Ishikawa (cell line): Measurements from ENCODE around the gene HYAL2.

Experiments
- CEBPB ChIP-seq: IDR thresholded peaks from 2 replicates; pipeline ENCODE4 v1.6.1; 2012
- CREB1 ChIP-seq: IDR thresholded peaks from 2 replicates; pipeline ENCODE4 v1.6.1; 2012; ENCODE audit warnings: low read depth
- EGR1 ChIP-seq: IDR thresholded peaks from 2 replicates; pipeline ENCODE4 v1.6.1; 2012
- EP300 ChIP-seq: IDR thresholded peaks from 2 replicates; pipeline ENCODE4 v1.6.1; 2012; ENCODE audit warnings: borderline replicate concordance
- FOXM1 ChIP-seq: IDR thresholded peaks from 2 replicates; pipeline ENCODE4 v1.6.1; 2012; ENCODE audit warnings: low read depth, borderline replicate concordance
- NFIC ChIP-seq: IDR thresholded peaks from 2 replicates; pipeline ENCODE4 v1.6.1; 2012
- RAD21 ChIP-seq: IDR thresholded peaks from 2 replicates; pipeline ENCODE4 v1.6.1; 2012; ENCODE audit warnings: low read depth
- TAF1 ChIP-seq: IDR thresholded peaks from 2 replicates; pipeline ENCODE4 v1.6.1; 2012; ENCODE audit warnings: low read depth, mild to moderate bottlenecking
- TCF12 ChIP-seq: IDR thresholded peaks from 2 replicates; pipeline ENCODE4 v1.6.1; 2012; ENCODE audit warnings: low read depth
- TEAD4 ChIP-seq: IDR thresholded peaks from 2 replicates; pipeline ENCODE4 v1.6.1; 2012
- USF1 ChIP-seq: IDR thresholded peaks from 2 replicates; pipeline ENCODE4 v1.6.1; 2012
- YY1 ChIP-seq: IDR thresholded peaks from 2 replicates; pipeline ENCODE4 v1.6.1; 2012; ENCODE audit warnings: low read depth
- ZBTB7A ChIP-seq: IDR thresholded peaks from 2 replicates; pipeline ENCODE4 v1.6.1; 2012; ENCODE audit warnings: low read depth
- TF ChIP-seq, protein P1 (sequence below): IDR thresholded peaks from 2 replicates; pipeline ENCODE4 v1.6.1; 2012
- TF ChIP-seq, protein P2 (sequence below): IDR thresholded peaks from 2 replicates; pipeline ENCODE4 v1.6.1; 2012; ENCODE audit warnings: low read depth, mild to moderate bottlenecking

Gene HYAL2

GRCh38 chr3:50270422-50271224 lies 51.9 kb downstream of the HYAL2 start:
- TF ChIP-seq RAD21: no peak

- TF ChIP-seq CEBPB: no peak
- TF ChIP-seq, protein P1, sequence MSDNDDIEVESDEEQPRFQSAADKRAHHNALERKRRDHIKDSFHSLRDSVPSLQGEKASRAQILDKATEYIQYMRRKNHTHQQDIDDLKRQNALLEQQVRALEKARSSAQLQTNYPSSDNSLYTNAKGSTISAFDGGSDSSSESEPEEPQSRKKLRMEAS: 0 out of 2 replicates have a peak, but pooled peaks have one; percentile 24
Measured at GRCh38 chr3:50269977-50270413, 52.5 kb downstream of the HYAL2 start.

- TF ChIP-seq ZBTB7A: peak; percentile 16
- no peak for TF ChIP-seq CEBPB
Measured at GRCh38 chr3:50269460-50269859, 53.1 kb downstream of the HYAL2 start.

GRCh38 chr3:50268703-50269451 lies 53.7 kb downstream of the HYAL2 start, which contains the start of gene SEMA3B:
SEMA3B (plus strand) TSS chr3:50269147; CDS start chr3:50269241, 94 bp downstream.
- peak; percentile 90 for TF ChIP-seq EGR1
- TF ChIP-seq CEBPB: 0 out of 2 replicates have a peak, but pooled peaks have one; percentile 51
- peak; percentile 11; the same call in 1 of the 2 replicates for TF ChIP-seq RAD21
- peak; percentile 25; the same call in 1 of the 2 replicates for TF ChIP-seq USF1
- TF ChIP-seq CREB1: peak; percentile 55; the same call in 1 of the 2 replicates
- peak; percentile 48; the same call in 1 of the 2 replicates for TF ChIP-seq TAF1
- peak; percentile 85 for TF ChIP-seq EP300
- peak; percentile 90 for TF ChIP-seq TCF12
- TF ChIP-seq TEAD4: peak; percentile 94
- peak; percentile 95 for TF ChIP-seq ZBTB7A
- TF ChIP-seq, protein P2, sequence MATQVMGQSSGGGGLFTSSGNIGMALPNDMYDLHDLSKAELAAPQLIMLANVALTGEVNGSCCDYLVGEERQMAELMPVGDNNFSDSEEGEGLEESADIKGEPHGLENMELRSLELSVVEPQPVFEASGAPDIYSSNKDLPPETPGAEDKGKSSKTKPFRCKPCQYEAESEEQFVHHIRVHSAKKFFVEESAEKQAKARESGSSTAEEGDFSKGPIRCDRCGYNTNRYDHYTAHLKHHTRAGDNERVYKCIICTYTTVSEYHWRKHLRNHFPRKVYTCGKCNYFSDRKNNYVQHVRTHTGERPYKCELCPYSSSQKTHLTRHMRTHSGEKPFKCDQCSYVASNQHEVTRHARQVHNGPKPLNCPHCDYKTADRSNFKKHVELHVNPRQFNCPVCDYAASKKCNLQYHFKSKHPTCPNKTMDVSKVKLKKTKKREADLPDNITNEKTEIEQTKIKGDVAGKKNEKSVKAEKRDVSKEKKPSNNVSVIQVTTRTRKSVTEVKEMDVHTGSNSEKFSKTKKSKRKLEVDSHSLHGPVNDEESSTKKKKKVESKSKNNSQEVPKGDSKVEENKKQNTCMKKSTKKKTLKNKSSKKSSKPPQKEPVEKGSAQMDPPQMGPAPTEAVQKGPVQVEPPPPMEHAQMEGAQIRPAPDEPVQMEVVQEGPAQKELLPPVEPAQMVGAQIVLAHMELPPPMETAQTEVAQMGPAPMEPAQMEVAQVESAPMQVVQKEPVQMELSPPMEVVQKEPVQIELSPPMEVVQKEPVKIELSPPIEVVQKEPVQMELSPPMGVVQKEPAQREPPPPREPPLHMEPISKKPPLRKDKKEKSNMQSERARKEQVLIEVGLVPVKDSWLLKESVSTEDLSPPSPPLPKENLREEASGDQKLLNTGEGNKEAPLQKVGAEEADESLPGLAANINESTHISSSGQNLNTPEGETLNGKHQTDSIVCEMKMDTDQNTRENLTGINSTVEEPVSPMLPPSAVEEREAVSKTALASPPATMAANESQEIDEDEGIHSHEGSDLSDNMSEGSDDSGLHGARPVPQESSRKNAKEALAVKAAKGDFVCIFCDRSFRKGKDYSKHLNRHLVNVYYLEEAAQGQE: no peak
- TF ChIP-seq YY1: 0 out of 2 replicates have a peak, but pooled peaks have one; percentile 31
- peak; percentile 58; the same call in 1 of the 2 replicates for TF ChIP-seq FOXM1
- peak; percentile 74 for TF ChIP-seq NFIC
- TF ChIP-seq, protein P1: peak; percentile 46

DNA sequence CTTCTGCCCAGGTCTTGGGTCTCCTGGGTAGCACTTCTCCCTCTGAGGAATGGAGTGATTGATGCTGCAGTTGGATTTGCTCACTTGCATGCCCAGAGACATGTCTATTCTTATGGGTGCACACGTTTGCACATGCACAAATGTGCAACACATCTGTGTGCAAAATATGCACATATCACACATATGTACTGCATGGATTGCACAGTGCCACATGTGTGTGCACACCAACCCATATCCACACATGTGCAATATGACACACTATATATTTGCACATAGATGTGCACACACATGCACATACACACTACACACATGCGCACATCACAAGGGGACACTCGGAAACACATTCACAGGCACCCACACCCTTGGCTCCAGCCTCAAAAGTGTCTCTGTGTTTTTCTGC lies 54.3 kb downstream of the HYAL2 start:
- no peak for TF ChIP-seq CEBPB
- TF ChIP-seq EP300: no peak
- TF ChIP-seq USF1: no peak
- TF ChIP-seq TEAD4: no peak
- TF ChIP-seq EGR1: no peak
- TF ChIP-seq NFIC: no peak
- TF ChIP-seq, protein P1: no peak; the same call in 1 of the 2 replicates
- TF ChIP-seq ZBTB7A: no peak
- TF ChIP-seq, protein P2: no peak
- TF ChIP-seq TAF1: no peak
